HG03139 (cell line): ENCODE results near the gene EEF1AKMT3.

Experiments used
- ATAC-seq: cut with Tn5 transposase; IDR thresholded peaks from one replicate; pipeline ENCODE4 v1.9.1; 2021; ENCODE audit not compliant: unreplicated experiment

EEF1AKMT3 gene

DNA sequence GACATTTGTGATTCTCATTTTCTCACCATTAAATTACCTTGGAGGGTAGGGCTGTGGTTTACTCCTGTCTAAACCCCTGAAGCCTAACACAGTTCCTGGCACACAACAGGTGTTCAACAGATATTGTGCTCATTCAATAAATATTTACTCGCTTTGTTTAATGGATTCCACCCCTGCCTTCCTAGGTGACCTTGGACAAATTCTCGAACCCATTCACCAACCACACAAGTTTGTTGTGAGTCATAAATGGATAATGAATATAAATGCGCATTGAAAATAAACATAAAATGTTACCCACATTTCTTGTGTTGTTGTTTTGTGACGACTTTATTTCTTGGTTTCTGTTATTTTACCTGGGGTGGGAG is 9.8 kb downstream of the EEF1AKMT3 start:
- no peak for ATAC-seq

DNA sequence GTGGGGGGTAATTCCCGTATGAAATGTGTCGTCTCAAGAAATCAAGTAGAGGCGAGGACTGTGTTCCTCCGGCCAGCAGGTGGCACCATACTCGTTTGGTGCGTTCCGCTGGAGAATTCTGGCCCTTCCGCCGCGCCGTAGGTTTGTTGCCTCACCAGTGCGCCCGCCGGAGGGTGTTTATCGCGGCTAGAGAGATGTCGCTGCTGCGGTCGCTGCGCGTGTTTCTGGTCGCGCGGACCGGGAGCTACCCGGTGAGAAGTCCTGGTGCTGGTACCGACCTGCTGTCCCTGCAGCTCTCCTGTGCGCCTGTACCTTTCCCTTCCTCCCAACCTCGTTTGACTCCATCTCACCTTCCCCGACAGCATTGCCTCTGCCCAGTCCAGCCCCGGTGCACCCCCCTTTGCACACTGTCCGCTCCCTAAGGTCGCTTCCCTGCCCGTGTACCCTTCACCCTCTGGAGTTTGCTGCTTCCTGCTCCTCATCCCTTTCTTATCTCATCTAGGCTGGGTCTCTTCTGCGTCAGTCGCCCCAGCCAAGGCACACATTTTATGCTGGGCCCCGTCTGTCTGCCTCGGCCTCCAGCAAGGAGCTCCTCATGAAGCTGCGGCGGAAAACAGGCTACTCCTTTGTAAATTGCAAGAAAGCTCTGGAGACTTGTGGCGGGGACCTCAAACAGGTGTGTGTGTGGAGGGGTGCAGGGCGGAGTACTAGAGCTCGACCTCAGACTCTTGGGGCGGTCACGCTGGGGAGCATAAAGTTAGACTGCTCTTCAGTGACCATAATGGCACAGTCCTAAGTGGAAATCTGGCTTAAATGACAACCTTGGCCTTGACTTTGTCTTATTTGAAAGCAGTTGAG is 10.4 kb downstream of the EEF1AKMT3 start, which contains the start of gene TSFM:
TSS of gene TSFM (plus strand) at position 180 of the 858 bp plus-strand sequence. CDS start at position 195, 15 bp downstream.
- ATAC-seq, result peak; percentile 88

DNA sequence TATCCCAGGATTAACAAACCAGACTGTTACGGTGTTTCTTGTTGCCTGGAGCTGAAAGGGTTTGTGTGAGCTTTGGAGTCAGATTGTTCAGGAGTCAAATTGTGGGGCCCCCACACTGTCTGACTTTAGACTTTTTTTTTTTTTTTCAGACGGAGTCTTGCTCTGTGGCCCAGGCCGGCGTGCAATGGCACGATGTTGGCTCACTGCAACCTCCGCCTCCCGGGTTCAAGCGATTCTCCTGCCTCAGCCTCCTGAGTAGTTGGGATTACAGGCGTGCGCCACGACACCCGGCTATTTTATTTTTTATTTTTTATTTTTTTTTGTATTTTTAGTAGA is 11.0 kb downstream of the EEF1AKMT3 start:
- no peak for ATAC-seq

DNA sequence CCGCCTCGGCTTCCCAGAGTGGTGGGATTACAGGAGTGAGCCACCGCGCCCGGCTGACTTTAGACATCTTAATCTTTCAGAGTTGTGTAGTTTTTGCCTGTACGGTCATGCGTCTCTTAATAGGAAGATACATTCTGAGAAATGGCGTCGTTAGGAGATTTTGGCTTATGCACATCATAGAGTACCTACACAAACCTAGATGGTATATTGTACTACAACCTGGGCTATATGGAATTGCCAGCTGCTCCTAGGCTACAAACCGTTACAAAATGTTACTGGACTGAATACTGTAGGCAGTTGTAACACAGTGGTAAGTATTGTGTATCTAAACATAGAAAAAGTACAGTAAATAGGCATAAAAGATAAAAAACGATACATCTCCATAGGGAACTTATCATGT is 11.4 kb downstream of the EEF1AKMT3 start:
- no peak for ATAC-seq

DNA sequence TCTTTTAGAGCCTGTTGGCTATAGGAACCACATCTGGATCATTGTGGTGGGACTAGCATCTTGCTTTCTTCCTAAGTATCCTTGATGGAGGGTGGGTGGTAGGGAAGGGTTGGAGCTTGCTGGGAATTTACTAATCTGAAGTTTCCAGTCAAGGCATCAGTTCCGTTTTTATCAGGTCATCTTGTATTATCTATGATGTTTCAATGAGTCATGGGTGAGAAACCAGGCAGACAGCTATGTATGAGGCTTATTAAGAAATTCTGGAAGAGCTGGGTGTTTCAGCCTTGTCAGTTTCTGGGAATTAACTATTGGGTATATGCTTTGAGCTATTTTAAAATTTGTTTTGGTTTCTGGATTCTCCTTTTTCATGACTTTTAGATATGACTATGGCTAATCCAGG is 21.5 kb downstream of the EEF1AKMT3 start:
- ATAC-seq, result no peak

DNA sequence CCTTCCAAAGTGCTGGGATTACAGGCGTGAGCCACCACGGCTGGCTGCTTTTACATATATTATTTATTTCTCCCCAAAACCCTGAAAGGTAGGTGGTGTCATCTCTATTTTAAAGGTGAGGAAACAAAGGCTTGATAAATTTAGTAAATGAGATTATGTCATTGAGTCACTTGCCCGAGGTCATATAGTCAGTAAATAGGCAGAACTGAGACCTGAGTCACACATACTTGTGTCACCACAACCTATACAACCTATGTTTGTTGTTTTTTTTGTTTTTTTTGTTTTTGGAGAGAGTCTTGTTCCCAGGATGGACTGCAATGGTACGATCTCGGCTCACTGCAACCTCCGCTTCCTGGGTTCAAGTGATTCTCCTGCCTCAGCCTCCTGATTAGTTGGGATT is 22.9 kb downstream of the EEF1AKMT3 start:
- no peak for ATAC-seq

DNA sequence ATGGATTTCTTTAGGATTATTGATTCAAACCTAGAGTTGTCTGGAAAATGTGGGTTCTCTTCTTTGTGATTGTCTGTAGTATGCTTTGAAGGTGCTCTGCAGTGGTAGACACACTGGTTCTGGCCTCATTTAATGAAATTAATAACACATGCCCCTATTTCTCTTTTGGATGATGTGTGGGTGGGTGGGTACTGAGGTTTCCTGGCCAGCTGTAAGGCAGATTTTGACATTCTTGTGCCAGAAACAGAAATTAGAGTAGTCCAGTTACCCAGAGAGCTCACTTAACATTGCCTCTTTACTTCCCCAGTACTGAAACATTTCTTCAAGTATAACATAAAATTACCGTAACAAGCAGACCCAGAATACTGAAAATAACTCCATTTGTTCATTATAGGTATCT is 24.6 kb downstream of the EEF1AKMT3 start:
- no peak for ATAC-seq

DNA sequence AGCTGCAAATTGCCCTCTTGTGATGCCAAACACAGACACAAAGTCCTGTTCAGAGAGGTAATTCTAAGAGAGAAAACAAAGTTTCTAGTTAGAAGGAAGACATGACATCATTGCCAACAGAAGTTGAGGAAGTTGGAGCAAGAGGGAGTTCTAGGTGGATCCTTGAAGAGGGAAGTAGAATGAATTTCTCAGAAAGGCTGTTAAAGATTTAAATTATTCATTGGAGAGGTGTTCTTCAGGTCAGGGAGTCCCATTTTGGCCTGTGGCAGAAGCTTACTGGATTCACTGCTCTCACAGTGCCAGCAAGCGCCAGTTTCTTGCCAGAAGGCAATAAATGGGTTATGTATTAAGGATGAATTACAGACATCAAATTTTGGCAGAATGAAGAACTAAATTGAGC is 25.5 kb downstream of the EEF1AKMT3 start:
- no peak for ATAC-seq

DNA sequence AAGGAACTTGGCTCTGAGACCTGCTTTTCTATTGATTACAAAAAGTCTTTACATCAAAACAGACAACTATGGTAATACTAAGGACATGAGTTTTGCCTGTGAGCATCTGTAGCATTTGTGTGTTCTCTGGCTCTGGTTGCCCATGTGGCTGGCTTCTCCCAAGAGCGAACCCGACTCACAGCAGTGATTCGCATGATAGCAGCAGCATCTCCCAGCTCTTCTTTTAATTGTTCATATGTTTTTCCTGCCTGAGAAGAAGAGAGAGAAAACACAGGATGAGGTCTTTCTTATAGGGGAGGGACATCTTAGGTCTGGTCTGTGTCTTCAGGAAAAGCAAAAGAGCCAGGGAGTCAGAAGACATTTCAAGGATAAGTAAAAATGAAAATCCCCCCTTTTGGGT is 28.6 kb downstream of the EEF1AKMT3 start:
- no peak for ATAC-seq

DNA sequence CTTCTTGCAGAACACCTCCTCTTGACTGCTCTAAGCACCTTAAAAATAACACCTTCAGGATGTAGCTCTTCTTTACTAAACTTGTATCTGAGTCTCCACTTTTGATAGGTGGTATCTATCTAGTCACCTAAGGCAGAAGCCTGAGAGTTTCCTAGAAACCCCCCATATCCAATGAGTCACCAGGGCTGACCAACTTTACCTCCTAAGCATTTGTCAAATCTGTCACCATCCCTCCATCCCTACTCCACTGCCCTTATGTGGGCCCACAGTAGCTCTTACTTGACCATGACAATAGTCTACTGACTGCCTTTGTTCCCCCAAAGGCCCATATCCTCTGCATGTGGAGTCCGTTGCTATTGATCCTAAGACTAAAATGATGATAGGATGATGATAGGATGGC is 30.2 kb downstream of the EEF1AKMT3 start:
- no peak for ATAC-seq

DNA sequence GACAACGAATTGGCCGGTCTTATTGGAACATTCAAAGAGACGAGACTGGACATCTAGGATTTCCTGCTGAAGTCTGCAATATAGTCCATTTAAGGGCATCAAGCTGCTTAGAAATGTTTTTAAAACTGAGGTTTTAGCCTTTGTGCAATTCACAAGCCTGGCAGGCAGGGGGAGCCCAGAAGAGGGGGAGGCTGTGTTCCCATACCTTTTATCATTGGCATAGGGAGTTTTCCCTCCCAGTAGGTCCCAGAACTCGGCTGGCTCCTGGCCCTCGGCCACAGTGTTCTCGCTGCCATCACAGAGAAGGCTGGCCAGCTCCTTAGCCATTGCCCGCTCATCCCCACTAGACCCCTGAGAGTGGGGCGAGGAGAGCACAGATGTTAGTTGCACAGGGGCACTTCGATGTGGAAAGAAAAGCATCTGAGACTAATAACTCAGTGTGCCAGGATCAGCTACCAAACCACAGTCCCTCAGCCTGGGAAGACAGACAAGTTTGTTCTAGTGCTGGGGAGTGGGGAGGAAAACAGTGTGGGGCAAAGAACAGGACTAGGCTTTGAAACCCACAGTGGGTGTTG is 31.0 kb downstream of the EEF1AKMT3 start:
- no peak for ATAC-seq

DNA sequence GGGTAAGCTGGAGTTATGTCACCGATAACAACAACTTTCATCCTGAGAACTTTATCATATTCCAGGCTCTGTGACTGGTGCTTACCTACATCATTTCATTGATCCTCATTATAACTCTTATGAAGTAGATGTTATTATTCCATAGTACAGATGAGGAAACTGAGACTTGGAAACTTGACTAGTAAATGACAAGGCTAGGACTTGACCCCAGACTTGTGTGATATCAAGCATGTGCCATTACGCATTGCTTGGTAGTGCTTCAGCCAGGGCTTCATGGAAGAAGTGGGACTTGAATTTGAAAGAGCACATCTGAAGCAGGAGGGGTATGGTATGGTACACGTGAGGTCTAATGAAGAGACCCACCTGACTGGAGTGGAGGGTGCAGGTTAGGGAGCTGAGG is 34.3 kb downstream of the EEF1AKMT3 start:
- ATAC-seq, result no peak

DNA sequence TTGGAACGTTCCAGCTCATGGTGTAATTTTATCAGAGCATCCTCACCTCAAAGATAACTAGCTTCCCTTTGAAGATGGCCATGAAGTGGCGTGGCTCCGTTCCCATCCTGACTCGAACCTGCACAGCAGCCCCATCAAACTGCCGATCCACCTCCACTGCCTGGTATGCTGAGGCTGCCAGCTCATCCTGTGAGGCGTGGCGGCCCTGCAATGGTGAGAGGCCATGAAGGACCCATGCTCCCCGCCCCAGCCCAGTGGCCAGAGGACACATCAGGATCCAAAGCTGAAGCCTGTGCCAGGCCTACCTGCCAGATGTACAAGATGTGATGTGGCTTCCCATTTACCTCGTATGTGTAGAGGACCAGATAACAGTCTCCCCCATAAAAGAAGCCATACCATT is 34.9 kb downstream of the EEF1AKMT3 start:
- no peak for ATAC-seq

DNA sequence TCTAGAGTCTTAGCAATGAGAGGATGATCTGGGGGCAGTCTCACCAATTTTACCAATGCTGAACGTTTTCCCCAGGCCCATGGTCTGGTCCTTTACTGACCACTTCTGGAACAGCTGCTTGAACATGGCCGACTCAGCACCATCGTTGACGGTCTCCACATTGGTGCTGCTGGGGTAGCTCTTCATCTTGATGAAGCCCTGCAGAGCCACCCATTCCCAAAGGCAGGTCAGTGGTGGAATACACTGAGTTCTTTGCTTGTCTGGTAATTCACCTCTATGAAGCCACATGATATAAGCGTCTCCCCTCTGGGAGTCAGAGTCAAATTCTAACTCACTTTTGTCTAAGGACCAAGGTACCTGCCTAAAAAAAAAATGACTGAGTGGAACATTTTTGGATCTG is 35.9 kb downstream of the EEF1AKMT3 start:
- ATAC-seq, result no peak

DNA sequence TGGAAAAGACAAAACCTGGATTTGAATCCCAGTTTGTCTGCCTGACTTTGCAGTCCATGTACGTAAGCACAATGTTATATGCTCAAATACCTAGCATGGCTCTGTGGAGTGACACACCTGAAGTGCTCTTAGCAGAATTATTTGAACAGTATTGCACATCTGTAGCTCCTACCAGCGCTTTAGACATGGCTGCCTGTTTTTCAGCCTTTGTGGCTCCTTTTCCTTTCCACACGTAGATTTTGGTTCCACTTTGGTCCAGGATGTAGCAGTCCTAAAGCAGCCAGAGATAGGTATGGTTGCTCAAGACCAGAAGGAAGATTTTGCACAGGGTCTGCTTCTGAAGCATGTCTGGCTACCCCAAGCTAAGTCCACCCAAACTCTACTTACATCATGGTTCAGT is 37.0 kb downstream of the EEF1AKMT3 start:
- no peak for ATAC-seq

DNA sequence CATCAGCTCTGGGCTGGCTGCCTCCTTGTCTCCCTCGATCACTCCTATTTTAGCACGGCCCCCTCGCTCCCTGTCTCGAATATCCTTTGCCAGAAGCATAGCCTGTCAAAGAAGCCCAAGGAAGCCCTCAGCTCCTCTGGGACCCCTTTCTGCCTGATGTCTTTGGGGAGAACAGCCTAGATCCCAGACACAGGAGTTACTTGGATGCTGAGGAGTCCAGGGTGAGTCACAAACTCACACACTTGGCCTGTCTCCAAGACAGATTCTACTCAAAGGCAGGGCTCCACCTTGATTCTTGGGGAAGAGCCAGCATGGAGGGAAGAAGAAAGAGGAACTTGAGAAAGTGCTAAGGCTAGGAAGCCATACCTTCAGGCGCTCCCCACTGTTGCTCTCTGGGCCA is 38.0 kb downstream of the EEF1AKMT3 start:
- no peak for ATAC-seq

DNA sequence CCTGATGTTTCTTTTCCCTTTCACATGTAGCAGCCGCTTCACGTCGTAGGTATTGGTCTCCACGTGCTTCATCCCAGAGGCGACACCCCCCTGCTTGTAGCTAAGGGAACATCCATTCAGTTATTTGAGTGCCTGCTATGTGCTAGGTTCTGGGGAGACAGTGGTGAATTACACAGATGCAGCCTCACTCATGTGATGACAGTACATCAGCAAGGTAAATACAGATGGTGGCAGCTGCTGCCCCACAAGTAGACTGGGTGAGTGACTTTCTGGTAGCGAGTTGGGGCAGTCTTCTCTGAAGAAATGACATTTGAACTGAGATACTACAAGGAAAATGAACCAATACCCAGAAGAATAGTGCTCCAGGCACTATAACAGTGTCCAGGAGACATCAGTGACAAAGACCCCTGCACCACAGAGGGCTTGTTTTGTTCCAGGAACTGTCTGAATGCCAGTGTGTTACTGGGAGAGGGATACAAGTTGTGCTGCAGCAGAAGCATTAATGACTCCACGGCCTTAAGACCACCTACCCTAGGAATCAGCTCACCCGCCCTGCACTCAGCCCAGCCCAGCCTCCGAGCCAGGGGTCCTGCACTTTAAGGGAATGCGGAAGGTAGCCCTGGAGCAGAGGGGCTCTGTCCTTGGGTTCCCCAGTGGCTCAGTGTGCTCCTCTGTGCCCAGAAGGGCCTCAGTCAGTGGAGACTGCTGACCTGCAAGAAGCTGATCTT is 38.8 kb downstream of the EEF1AKMT3 start:
- ATAC-seq, result no peak

DNA sequence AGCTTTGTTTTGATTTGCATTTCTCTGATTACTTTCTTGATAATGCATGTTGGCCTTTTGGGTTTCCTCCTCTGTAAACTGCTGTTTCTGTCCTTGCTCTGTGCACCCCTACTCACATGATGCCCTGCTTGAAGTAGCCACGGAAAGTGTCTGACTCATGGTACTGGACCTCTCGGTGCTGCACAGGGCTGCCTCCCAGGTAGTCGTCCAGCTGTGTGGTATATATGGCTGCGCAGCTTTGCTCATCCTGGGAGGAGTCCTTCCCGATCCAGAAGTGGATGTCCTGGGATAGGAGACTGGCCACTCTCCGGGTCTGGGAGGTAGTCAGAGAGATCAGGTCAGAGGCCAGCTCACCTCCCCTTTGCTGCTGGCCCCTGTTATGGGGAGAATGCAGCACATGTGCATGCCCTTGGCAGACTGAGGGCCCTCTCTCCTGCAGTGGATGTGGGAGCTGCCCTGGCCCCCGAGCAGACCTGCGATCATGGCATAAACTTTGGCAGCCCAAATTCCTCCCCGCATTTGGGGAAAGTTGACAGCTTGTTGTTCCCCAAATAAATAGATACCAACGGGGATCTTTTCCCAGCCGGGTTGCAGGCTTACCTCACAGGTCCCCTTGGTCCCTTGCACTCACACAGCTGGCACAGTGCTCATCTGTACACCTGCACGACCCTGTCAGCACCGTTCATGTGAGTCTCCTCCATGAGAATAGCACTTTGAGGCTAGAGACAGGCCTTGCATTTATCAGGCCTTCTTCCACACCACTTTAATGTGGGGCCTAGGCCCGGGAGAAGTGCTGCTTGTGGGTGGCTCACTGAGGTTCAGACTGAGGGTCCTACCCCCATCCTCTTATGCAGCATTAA is 40.9 kb downstream of the EEF1AKMT3 start:
- ATAC-seq, result no peak

DNA sequence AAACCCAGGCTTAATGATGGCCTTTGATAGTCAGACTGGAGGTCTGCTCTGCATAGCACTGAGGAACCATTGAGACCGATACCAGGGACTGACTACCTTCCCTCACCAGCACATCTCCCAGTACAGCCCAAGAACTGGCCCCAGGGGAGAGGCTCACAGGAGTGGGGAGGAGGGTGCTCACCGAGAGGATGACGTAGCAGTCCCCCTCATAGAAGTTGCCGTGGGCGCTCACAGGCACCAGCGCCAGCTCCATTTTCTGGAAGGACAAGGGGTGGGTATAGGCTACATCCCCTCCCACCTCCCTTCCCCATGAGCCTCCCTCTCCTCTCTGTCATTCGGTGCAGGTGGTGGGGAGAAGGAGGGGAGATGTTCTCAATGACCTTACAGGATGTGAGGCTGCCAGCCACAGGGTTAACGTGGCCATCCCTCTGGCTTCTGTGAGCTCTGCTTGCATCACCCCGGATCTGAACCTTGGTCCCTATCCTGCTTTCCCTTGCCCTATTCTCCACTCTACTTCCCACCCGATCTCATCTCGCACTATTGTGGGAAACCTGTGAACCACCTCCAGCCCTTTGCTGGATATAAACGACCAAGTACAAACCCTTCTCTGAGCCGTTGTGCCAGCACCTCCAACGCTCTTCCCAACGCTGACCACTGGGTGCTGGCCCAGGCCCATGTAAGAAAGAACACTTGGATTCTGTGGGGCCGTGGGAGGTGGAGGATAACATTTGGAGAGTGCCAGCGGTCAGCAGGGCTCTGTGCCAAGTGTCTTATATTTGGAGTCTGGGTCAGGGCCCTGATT is 41.8 kb downstream of the EEF1AKMT3 start:
- no peak for ATAC-seq

DNA sequence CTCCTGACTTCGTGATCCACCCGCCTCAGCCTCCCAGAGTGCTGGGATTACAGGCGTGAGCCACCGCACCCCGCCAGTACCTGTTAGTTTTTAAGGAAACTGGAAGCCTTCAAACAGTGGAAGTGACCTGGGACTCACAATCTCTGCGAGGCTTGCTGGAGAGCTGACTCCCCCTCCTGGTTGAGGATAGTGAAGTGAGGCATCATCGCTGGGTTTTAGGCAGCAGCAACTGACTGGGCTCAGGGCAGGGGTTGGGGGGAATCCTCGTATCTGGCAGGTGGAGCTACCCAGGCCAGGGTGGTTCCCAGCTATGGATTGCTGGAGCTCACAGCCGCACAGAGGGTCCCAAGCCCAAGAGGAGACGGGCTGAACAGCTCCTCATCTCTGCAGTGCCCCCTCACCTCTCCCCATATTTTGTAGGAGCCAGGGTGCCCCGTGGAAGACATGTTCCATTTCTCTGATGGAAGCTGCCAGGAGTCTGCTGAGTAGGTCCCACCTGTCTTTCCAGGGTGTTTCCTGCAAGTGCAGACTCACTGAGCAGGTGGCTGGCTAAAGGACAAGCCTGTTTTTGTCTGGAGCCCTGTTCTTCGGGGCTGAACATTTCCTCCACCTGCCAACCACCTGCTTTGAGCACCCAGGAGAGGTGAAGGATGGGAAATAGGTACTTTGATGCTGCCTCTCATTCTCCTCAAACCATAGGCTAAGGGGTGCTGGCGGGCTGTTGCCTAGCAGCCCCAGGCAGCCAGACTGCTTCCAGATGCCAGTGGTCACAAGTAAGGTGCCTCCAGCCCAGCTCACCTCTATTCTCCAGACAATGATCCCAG is 43.0 kb downstream of the EEF1AKMT3 start:
- no peak for ATAC-seq
